ENCODE results near the gene FARS2. TPM values are rescaled to one million over a fixed set of nuclear protein-coding genes. Genes with fewer than 3 reads are reported as not detected.

The FARS2 gene
- total and polyA plus RNA-seq, 2 experiments from 2014 or later = 9.9 to 15.4 TPM

DNA sequence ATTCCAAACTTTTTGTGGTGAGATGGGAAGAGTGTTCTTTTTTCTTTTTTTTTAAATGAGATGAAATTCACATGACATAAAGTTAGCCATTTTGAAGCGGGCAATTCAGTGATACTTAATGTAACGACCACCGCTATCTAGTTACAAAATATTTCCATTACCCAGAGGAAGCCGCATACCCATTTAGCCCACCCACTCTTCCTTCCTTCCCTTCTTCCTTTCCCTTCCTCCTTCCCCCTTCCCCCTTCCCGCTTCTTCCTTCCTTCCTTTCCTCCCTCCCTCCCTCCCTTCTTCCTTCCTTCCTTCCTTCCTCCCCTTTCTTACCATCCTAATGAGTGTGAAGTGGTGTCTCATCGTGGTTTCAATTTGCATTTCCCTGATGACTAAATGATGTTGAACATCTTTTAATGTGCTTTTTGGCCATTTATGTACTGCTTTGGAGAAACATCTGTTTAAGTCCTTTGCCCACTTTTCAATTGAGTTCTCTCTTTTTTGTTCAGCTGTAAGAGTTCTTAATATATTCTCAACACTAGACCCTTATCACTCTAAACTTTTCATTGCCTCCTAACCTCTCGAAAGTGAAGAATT lies 371.1 kb downstream of the FARS2 start:
- no peaks in the 10 kb centered on the region for H3K79me2 ChIP-seq
- 96% methylated on average over 6 of the region's 7 CpGs for WGBS (ENCODE audit: low lambda C conversion rate, missing lambda C conversion rate)
- H4K20me1 ChIP-seq (ENCODE audit: insufficient read depth, poor library complexity, severe bottlenecking) = no peaks in the 10 kb centered on the region

DNA sequence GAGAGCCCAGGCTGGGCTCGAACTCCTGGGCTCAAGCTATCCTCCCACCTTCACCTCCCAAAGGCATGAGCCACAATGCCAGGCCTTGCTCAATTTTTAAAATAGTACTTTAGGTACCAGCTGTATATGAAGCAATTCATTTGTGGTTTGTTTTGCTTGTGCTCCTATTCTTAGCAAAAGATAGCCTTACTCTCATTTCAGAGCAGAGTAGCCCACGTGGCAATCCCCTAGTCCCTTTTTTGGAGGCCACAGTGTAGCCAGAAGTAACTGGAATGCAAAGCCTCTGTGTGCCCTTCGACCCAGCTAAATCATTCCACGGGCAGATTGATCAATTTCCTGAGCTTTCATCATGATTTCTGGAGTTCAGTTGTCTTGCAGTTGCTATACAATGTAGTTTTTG lies 373.2 kb downstream of the FARS2 start:
- no peaks in the 10 kb centered on the region for H3K9me2 ChIP-seq (replicated peaks; ENCODE audit: insufficient read depth)
- no peak overlapping the region for H3K27ac ChIP-seq
- 88% methylated on average over 4 of the region's 4 CpGs for WGBS (ENCODE audit: low lambda C conversion rate, missing lambda C conversion rate)
- no peaks in the 10 kb centered on the region for H3K27me3 ChIP-seq
- no peak overlapping the region for H3K4me2 ChIP-seq
- no peaks in the 10 kb centered on the region for H3K79me2 ChIP-seq
- no peaks in the 10 kb centered on the region for H4K20me1 ChIP-seq (ENCODE audit: insufficient read depth, poor library complexity, severe bottlenecking)
- no peak overlapping the region for H2AFZ ChIP-seq
- no peaks in the 10 kb centered on the region for H3K9me3 ChIP-seq (ENCODE audit: low read depth)
- H3K4me3 ChIP-seq = no peak overlapping the region
- H3K36me3 ChIP-seq (replicated peaks; ENCODE audit: insufficient read depth, low read depth) = no peaks in the 10 kb centered on the region
- no peak for DNase-seq (ENCODE audit: low spot score)
- TF ChIP-seq EZH2 (IDR thresholded peaks at IDR 0.05; ENCODE audit: borderline replicate concordance) = no peak
- TF ChIP-seq CTCF (IDR thresholded peaks at IDR 0.05; ENCODE audit: poor library complexity) = no peak
- TF ChIP-seq EZH2phosphoT487 (IDR thresholded peaks at IDR 0.05; ENCODE audit: low read depth, severe bottlenecking, unreplicated experiment) = no peak
- no peaks in the 10 kb centered on the region for H3K4me1 ChIP-seq (ENCODE audit: insufficient read depth)

More for the DNA sequence above, 371.1 kb downstream of the FARS2 start:
- Histone ChIP-seq H2AFZ (no peak overlapping the region), H3K36me3 (replicated peaks; ENCODE audit: insufficient read depth, low read depth) (no peaks in the 10 kb centered on the region), H3K27me3 (no peaks in the 10 kb centered on the region), H3K4me1 (ENCODE audit: insufficient read depth) (no peaks in the 10 kb centered on the region), H3K9me3 (ENCODE audit: low read depth) (no peaks in the 10 kb centered on the region), H3K27ac (no peak overlapping the region), H3K9me2 (replicated peaks; ENCODE audit: insufficient read depth) (no peaks in the 10 kb centered on the region), H3K4me2 (no peak overlapping the region), H3K4me3 (no peak overlapping the region)
- DNase-seq (ENCODE audit: low spot score) = no peak
- no peak for TF ChIP-seq EZH2 (IDR thresholded peaks at IDR 0.05; ENCODE audit: borderline replicate concordance)
- no peak for TF ChIP-seq CTCF (IDR thresholded peaks at IDR 0.05; ENCODE audit: poor library complexity)
- TF ChIP-seq EZH2phosphoT487 (IDR thresholded peaks at IDR 0.05; ENCODE audit: low read depth, severe bottlenecking, unreplicated experiment) = no peak

GRCh38 chr6:5636210-5637030 lies 375.1 kb downstream of the FARS2 start:
- no peak for TF ChIP-seq CTCF (IDR thresholded peaks at IDR 0.05; ENCODE audit: poor library complexity)
- TF ChIP-seq EZH2phosphoT487 (IDR thresholded peaks at IDR 0.05; ENCODE audit: low read depth, severe bottlenecking, unreplicated experiment) = no peak
- TF ChIP-seq EZH2 (IDR thresholded peaks at IDR 0.05; ENCODE audit: borderline replicate concordance) = no peak
- no peak for DNase-seq (ENCODE audit: low spot score)
- no peaks in the 10 kb centered on the region for H3K9me2 ChIP-seq (replicated peaks; ENCODE audit: insufficient read depth)
- no peaks in the 10 kb centered on the region for H3K79me2 ChIP-seq
- no peaks in the 10 kb centered on the region for H3K27me3 ChIP-seq
- H3K4me3 ChIP-seq = no peak overlapping the region
- no peaks in the 10 kb centered on the region for H4K20me1 ChIP-seq (ENCODE audit: insufficient read depth, poor library complexity, severe bottlenecking)
- 83% methylated on average over 16 of the region's 16 CpGs for WGBS (ENCODE audit: low lambda C conversion rate, missing lambda C conversion rate)
- no peaks in the 10 kb centered on the region for H3K36me3 ChIP-seq (replicated peaks; ENCODE audit: insufficient read depth, low read depth)
- H3K4me2 ChIP-seq = no peak overlapping the region
- H3K27ac ChIP-seq = no peak overlapping the region
- H3K9me3 ChIP-seq (ENCODE audit: low read depth) = no peaks in the 10 kb centered on the region
- H2AFZ ChIP-seq = no peak overlapping the region
- H3K4me1 ChIP-seq (ENCODE audit: insufficient read depth) = no peaks in the 10 kb centered on the region

Data from hepatocyte (in vitro differentiated cells).